Retinal pigment epithelial cell (primary cell): ENCODE results near the gene CROCC2.

Source experiments
- DNase-seq: peaks from one replicate; pipeline ENCODE4 v3.0.0-alpha.2; 2010; ENCODE audit warnings: low read depth
- H3K4me3 ChIP-seq: 2 replicates; pipeline ENCODE4 v1.5.1; 2011; ENCODE audit warnings: mild to moderate bottlenecking, low read length, control low read depth, moderate library complexity
- TF ChIP-seq, protein P1 (sequence below): conservative IDR thresholded peaks from 2 replicates; pipeline ENCODE4 v1.5.1; 2011; ENCODE audit warnings: low read depth, low read length, control low read depth, inconsistent platforms

The CROCC2 gene

DNA sequence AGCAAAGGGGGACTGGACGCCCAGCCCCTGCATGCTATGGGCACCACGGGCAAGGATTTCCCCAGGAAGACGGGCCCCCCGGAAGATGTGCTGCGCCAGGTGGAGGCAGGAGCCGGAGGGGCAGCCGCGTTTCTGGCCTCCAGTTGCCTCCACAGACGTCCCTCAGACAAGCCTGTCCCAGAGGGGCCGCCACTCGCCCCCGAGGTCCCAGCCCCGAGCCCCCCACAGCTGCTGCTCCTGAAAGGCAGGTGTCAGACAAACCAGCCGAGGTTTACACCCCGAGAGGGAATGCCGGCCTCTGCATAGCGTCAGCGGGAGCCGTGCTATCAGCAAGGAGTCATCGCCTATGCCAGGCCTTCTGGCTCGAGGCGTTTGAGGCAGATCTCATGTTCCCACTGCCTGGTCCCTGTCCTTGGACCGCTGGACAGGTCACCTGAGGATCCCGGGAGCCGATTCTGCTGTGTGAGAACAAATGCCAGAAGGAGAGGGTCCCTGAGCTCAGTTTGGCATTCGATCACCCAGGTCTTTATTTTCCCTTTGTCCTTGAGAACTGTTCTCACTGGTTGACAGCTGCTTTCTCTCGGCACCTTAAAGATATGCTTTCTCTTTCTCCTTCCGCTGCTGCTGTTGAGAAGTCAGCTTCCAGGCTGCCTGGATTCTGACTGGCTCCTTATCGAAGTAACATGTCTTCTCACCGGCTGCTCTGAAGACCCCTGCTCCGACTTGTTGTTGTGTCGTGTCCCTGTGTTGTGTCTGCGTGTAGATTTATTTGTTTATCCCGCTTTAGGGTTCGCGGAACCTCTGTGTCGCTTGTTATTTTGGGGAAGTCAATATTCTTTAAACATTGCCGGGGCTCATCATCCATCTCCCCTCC lies 20.6 kb downstream of the CROCC2 start:
- no peak overlapping the region for H3K4me3 ChIP-seq
- DNase-seq: no peak
- TF ChIP-seq, protein P1, sequence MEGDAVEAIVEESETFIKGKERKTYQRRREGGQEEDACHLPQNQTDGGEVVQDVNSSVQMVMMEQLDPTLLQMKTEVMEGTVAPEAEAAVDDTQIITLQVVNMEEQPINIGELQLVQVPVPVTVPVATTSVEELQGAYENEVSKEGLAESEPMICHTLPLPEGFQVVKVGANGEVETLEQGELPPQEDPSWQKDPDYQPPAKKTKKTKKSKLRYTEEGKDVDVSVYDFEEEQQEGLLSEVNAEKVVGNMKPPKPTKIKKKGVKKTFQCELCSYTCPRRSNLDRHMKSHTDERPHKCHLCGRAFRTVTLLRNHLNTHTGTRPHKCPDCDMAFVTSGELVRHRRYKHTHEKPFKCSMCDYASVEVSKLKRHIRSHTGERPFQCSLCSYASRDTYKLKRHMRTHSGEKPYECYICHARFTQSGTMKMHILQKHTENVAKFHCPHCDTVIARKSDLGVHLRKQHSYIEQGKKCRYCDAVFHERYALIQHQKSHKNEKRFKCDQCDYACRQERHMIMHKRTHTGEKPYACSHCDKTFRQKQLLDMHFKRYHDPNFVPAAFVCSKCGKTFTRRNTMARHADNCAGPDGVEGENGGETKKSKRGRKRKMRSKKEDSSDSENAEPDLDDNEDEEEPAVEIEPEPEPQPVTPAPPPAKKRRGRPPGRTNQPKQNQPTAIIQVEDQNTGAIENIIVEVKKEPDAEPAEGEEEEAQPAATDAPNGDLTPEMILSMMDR: no peak

DNA sequence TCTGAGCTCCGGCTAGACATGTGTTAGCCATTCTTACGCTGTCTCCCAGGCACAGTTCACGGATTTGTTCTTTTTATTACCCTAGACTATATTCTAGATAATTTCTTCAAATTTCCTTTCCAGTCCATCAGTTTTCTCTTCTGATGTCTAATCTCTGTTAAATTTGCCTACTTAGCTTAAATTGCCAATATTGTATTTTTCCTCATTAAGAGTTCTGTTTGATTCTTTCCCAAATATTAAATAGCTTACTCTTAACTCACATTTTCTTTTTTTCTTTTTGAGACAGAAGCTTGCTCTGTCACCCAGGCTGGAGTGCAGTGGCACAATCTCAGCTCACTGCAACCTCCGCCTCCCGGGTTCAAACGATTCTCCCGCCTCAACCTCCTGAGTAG lies 21.2 kb downstream of the CROCC2 start:
- H3K4me3 ChIP-seq: no peak overlapping the region
- DNase-seq: no peak
- TF ChIP-seq, protein P1: no peak

DNA sequence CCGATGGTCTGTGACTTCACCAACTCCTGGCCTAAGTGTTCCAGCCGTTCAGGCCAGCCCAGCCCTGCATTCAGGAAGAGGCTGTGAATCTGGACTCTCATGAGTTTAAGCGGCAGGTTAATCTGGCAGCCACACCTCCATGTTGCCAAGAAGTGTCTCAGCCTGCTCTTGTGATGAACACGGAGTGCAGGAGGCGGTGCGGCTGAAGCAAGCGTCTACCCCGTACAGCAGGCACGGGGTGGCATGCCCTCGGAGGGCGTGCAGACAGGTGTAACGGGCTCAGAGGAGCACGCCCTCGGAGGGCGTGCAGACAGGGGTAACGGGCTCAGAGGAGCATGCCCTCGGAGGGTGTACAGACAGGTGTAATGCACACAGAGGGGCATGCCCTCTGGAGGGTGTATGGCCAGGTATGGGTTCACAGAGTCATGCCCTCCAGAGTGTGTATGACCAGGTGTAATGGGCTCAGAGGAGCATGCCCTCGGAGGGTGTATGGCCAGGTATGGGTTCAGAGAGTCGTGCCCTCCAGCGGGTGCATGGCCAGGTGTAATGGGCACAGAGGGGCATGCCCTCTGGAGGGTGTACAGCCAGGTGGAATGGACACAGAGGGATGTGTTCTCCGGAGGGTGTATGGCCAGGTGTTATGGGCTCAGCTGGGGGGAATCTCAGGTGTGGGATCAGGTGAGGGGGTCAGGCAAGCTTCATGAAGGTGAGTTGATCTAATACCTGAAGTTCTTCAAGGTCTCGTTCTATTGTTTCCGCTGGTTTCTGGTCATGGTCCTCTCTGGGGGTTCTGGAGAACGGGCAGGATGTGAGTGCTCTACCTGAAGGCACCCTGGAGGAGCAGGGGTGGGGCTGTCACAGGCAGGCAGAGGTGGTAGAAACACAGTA lies 22.6 kb downstream of the CROCC2 start:
- no peak overlapping the region for H3K4me3 ChIP-seq
- no peak for DNase-seq
- TF ChIP-seq, protein P1: no peak

DNA sequence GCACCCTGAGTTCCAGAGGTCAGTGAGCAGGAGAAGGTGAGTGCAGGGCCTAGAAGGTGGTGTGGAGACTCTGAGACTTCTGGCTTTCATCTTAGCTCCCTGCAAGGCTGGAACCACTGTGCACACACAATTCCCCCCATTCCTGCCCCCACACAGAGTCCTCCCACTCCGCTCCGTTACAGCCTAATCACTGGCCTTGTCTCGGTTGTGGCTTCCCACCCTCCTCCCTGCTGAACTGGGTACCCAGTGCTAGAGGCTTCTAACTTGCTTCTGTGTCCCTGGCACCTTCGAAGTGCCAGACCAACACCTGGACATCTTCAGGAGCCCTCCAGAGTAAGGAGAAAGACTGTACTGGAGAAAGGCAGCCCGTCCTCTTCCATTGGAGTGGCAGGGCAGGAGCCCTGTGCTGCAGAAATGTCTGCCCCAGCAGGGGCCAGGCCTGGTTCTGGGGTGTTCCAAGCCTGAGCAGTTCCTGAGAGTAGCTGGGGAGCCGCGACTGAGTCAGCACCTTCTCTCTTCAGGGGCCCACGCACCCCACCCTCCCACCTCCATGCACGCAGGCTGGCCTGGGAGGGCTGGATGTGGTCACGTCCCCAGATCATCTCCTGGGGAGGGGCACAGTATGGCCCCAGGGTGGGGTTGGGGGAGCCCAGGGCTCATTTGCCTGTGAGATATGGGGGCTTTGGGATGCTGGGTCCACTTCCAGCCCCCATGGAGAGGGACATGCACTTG lies 23.4 kb downstream of the CROCC2 start:
- no peak overlapping the region for H3K4me3 ChIP-seq
- TF ChIP-seq, protein P1: no peak
- no peak for DNase-seq

DNA sequence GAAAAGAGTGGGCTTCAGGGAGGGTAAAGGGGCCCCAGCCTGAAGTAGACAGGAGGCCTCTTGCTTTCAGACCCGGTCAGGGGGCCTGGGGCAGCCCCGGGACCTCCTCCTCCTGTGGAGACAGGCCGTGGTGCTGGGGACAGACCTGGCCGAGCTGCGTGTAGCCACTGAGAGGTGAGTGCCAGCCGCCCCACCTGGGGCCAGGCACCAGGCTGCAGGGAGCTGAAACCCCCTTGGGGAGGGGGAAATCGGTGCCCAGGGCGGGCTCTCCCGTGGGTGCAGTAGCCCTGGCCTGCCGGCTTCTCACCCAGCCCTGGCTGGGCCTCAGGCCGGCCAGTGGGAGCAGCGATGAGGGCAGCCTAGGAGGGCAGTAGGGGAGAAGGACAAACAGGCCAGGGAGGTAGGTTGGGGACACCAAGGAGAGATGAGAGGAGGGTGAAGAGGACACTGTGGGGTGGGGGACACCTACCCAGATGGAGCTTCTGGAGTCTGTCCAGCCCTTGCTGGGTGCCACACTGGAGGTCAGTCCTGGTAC lies 24.0 kb downstream of the CROCC2 start:
- TF ChIP-seq, protein P1: no peak
- DNase-seq: no peak
- H3K4me3 ChIP-seq: no peak overlapping the region

DNA sequence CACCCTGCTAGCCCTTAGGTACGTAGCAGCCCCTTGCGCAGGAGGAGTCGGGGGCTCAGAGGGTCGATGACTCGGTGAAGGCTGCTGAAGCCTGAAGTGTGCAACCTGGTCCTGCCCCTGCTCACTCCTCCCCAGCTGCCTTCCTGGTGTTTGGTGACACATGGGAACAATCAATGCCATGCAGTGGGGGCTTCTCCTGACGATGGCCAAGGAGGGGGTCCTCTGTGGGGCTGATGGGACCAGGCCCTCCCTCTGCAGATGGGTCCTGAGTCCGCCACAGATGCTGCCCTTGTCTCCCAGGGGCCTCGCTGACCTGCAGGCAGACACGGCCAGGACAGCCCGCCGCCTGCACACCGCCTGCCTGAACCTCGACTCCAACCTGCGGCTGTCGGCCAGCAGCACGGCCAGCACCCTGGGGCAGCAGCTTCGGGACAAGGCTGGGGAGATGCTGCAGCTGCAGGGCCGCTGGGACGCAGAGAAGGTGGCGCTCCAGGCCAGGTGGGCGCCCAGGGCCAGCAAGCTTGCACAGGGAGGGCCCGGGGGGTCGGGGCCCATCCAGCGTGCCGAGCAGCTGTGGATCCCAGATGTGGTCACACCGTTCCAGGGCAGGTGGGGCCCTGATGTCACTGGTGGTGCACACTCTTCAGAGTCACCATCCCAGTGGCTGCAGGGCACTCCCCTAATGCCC lies 24.6 kb downstream of the CROCC2 start:
- TF ChIP-seq, protein P1: no peak
- H3K4me3 ChIP-seq: no peak overlapping the region
- DNase-seq: no peak
